Neural cell (in vitro differentiated cells): Measurements from ENCODE around the gene DLGAP4.

ENCODE experiments used
- CTCF ChIP-seq: fragments of 450-650 bp; IDR thresholded peaks from 2 replicates; pipeline ENCODE4 v1.5.1; 2014; ENCODE audit warnings: antibody characterized with exemption, mild to moderate bottlenecking, moderate library complexity; ENCODE audit not compliant: poor library complexity, severe bottlenecking
- EZH2 ChIP-seq: fragments of 200-600, 300-800 bp; shearing (Covaris generic), sonication (generic); IDR thresholded peaks from 2 replicates; pipeline ENCODE4 v1.6.1; 2014; ENCODE audit warnings: antibody characterized with exemption, low read length, borderline replicate concordance, mild to moderate bottlenecking; ENCODE audit not compliant: insufficient read depth, poor library complexity, severe bottlenecking
- MXI1 ChIP-seq: fragments of 450-650 bp; conservative IDR thresholded peaks from 2 replicates; pipeline ENCODE4 v1.6.1; 2014; ENCODE audit warnings: antibody characterized with exemption, mild to moderate bottlenecking; ENCODE audit not compliant: poor library complexity, severe bottlenecking
- POLR2AphosphoS5 ChIP-seq: IDR thresholded peaks from 2 replicates; pipeline ENCODE4 v1.6.1; 2012
- TAF1 ChIP-seq: IDR thresholded peaks from 2 replicates; pipeline ENCODE4 v1.6.1; 2012; ENCODE audit warnings: low read depth
- TF ChIP-seq, protein P1 (sequence below): IDR thresholded peaks from 2 replicates; pipeline ENCODE4 v1.6.1; 2012; ENCODE audit warnings: borderline replicate concordance

DNA sequence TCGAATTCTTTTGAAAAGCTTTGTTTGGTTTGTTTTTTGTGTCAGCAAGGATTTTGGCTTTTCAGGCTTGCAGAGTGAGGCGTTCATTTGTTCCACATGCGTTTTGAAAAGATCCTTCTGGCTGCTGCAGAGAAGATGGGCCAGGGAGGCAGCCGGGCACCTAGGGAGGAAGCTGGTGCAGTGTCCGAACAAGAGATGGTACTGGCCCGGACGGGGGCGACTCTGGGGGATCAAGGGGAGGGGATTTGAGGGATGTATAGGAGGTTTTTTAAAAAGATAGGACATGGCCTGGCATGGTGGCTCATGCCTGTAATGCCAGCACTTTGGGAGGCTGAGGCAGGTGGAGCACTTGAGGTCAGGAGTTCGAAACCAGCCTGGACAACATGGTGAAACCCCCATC, 55.3 kb downstream of the DLGAP4 start:
- TF ChIP-seq CTCF: no peak
- TF ChIP-seq EZH2: no peak
- TF ChIP-seq MXI1: no peak
- TF ChIP-seq, protein P1, sequence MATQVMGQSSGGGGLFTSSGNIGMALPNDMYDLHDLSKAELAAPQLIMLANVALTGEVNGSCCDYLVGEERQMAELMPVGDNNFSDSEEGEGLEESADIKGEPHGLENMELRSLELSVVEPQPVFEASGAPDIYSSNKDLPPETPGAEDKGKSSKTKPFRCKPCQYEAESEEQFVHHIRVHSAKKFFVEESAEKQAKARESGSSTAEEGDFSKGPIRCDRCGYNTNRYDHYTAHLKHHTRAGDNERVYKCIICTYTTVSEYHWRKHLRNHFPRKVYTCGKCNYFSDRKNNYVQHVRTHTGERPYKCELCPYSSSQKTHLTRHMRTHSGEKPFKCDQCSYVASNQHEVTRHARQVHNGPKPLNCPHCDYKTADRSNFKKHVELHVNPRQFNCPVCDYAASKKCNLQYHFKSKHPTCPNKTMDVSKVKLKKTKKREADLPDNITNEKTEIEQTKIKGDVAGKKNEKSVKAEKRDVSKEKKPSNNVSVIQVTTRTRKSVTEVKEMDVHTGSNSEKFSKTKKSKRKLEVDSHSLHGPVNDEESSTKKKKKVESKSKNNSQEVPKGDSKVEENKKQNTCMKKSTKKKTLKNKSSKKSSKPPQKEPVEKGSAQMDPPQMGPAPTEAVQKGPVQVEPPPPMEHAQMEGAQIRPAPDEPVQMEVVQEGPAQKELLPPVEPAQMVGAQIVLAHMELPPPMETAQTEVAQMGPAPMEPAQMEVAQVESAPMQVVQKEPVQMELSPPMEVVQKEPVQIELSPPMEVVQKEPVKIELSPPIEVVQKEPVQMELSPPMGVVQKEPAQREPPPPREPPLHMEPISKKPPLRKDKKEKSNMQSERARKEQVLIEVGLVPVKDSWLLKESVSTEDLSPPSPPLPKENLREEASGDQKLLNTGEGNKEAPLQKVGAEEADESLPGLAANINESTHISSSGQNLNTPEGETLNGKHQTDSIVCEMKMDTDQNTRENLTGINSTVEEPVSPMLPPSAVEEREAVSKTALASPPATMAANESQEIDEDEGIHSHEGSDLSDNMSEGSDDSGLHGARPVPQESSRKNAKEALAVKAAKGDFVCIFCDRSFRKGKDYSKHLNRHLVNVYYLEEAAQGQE: no peak
- TF ChIP-seq POLR2AphosphoS5: no peak
- TF ChIP-seq TAF1: no peak
